OCI-LY7 (cell line): Measurements from ENCODE around the gene MLST8.

Experiments used
- EZH2phosphoT487 ChIP-seq: fragments of 200-600 bp; sonication (generic); IDR thresholded peaks from 2 replicates; pipeline ENCODE4 v1.6.1; 2018; ENCODE audit warnings: low read depth, borderline replicate concordance, mild to moderate bottlenecking, mixed run types, antibody characterized with exemption, low read length, moderate library complexity, mixed read lengths
- TF ChIP-seq, protein P1 (sequence below): fragments of 200-600 bp; sonication (generic); conservative IDR thresholded peaks from 2 replicates; pipeline ENCODE4 v1.5.1; 2014; ENCODE audit warnings: mild to moderate bottlenecking, antibody characterized with exemption, low read length, moderate library complexity, mixed read lengths

DNA sequence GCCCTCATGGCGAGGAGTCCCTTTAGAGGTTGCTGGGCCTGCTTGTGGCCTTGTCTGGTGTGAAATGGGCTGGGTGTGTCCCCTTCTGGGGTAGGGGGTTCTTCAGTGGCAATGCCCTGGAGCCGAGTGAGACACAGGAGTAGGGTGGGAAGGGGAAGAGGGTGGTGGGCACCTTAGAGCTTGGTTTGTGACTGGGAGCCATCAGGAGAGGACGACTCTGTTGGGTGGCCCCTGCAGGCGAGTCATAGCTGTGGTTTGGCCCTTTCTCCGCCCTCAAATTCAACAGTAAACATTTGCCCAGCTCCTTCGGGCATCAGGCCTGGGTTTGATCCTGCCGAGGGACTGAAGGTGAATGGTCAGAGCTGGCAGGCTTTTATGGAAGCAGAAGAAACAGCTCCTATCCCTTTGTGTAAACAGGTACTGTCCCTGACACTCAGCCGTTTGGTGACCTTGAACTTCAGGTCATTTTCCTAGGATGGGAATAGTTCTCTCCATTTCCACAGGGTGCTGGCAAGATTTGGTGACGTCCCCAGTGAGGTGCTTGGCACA lies 21.1 kb downstream of the MLST8 start:
- TF ChIP-seq, protein P1, sequence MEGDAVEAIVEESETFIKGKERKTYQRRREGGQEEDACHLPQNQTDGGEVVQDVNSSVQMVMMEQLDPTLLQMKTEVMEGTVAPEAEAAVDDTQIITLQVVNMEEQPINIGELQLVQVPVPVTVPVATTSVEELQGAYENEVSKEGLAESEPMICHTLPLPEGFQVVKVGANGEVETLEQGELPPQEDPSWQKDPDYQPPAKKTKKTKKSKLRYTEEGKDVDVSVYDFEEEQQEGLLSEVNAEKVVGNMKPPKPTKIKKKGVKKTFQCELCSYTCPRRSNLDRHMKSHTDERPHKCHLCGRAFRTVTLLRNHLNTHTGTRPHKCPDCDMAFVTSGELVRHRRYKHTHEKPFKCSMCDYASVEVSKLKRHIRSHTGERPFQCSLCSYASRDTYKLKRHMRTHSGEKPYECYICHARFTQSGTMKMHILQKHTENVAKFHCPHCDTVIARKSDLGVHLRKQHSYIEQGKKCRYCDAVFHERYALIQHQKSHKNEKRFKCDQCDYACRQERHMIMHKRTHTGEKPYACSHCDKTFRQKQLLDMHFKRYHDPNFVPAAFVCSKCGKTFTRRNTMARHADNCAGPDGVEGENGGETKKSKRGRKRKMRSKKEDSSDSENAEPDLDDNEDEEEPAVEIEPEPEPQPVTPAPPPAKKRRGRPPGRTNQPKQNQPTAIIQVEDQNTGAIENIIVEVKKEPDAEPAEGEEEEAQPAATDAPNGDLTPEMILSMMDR = no peak
- TF ChIP-seq EZH2phosphoT487 = no peak
